Heart left ventricle (tissue), 16 donors: ENCODE data around the gene SEC14L5. TPM values are rescaled to one million over a fixed set of nuclear protein-coding genes. Genes with fewer than 3 reads are reported as not detected.
A peak's percentile ranks its signal among the peaks of the same experiment; 100 is the strongest.

Source experiments
- ATAC-seq, 4 donors: fragments of 200-7000 bp; cut with Tn5 transposase; one replicate each; pipeline ENCODE4 v1.9.1; 2020 to 2022; ENCODE audit warnings: moderate library complexity in 4 of 4, mild to moderate bottlenecking in 3 of 4, moderate number of reproducible peaks in 1 of 4
- DNase-seq, 5 donors: peaks; one replicate each; pipeline ENCODE4 v3.0.0-alpha.2; 2020
- H3K27ac ChIP-seq, 12 donors: fragments of 200-600 bp; sonication (generic) in 4 of 12; one replicate each; pipeline versions ENCODE4 v1.5.0 to v1.8.0; 2016 to 2022; ENCODE audit warnings: mild to moderate bottlenecking in 2 of 12
- H3K27me3 ChIP-seq, 9 donors: fragments of 200-600 bp; sonication (generic) in 2 of 9; one replicate each; pipeline versions ENCODE4 v1.5.1 to v1.8.0; 2016 to 2022; ENCODE audit warnings: mild to moderate bottlenecking in 3 of 9
- H3K36me3 ChIP-seq, 9 donors: fragments of 200-600 bp; sonication (generic) in 2 of 9; one replicate each; pipeline versions ENCODE4 v1.5.0 to v1.8.0; 2018 to 2022; ENCODE audit warnings: mild to moderate bottlenecking in 2 of 9
- H3K4me1 ChIP-seq, 12 donors: fragments of 200-600 bp; sonication (generic) in 4 of 12; one replicate each; pipeline versions ENCODE4 v1.5.0 to v1.8.0; 2016 to 2022; ENCODE audit warnings: mild to moderate bottlenecking in 3 of 12
- H3K4me3 ChIP-seq, 12 donors: fragments of 200-600 bp; sonication (generic) in 4 of 12; one replicate each; pipeline versions ENCODE4 v1.5.0 to v1.8.0; 2017 to 2022; ENCODE audit warnings: mild to moderate bottlenecking in 9 of 12, moderate library complexity in 4 of 12
- H3K9me3 ChIP-seq, 12 donors: fragments of 200-600 bp; sonication (generic) in 4 of 12; one replicate each; pipeline versions ENCODE4 v1.5.0 to v1.8.0; 2016 to 2022; ENCODE audit warnings: mild to moderate bottlenecking in 1 of 12
- POLR2A ChIP-seq, 2 donors: fragments of 450-650 bp; IDR thresholded peaks; one replicate each; pipeline ENCODE4 v1.6.1; 2017; ENCODE audit warnings: antibody characterized with exemption in 2 of 2, mild to moderate bottlenecking in 2 of 2, moderate library complexity in 2 of 2
- WGBS, 4 donors: extraction: QIAGEN DNeasy Blood & Tissue Kit in 2 of 4; methylation state at CpG; one replicate each; pipeline versions ENCODE4 v1.1.5 to v1.1.7; 2013 to 2018; 5-methylcytosine and 5-hydroxymethylcytosine counted together
- intact Hi-C, 10 donors: fragments of 100-400 bp; cut with DNase I; formaldehyde crosslinking; loops; one replicate each; pipeline versions ENCODE4 v1.11.1 to v1.14.2; 2022
- polyA plus RNA-seq, 2 donors: library from polyadenylated mRNA; stranded (reverse); fragments of 200-250 nt; gene quantifications; one replicate each; pipeline ENCODE4 v1.2.3, GENCODE V29; 2013
- total RNA-seq, 9 donors: library from RNA; depleted of rRNA in 2 of 9; stranded (reverse); fragments of >200 nt in 2 of 9; fragmentation: NEBNext Ultra II Directional in 3 of 9; extraction: Animal tissue kit (Norgen Biotek cat#: 25700) in 3 of 9; gene quantifications; one replicate each; pipeline versions ENCODE4 v1.1.0 to v1.2.4, GENCODE V29; 2016 to 2023
- TF ChIP-seq, protein P1 (sequence below), 12 donors: fragments of 200-600 bp; sonication (generic) in 4 of 12; IDR thresholded peaks; one replicate each; pipeline versions ENCODE4 v1.5.0 to v1.8.0; 2018 to 2022; ENCODE audit warnings: antibody characterized with exemption in 12 of 12, mild to moderate bottlenecking in 5 of 12
- donor health status: ischemic (EF 13 %, LVEDD 7.1; RV severe dilation, severe dysfunction).
- donor health status: healthy with polysubstance abuse.
- donor health status: DM: no; HTN: yes; CAD: no.
- donor health status: DM: no; HTN: no; CAD: no.
- donor health status: ischemic (EF 25% LVEDD 6.9; RV normal size, moderate dysfunction).
- donor health status: ischemic (EF 25% LVEDD 5.7; RV mildly dilated, moderate dysfunction).
- donor health status: healthy.
- donor health status: DM: yes; HTN: yes; CAD: no.
- donor health status: ischemic (EF 35%, LVEDD 5.7; RV mildly dilated, moderate dysfunction).
- donor health status: nonischemic (EF 11% LVEDD 7.7; RV severe dilation, severe dysfunction).
- donor health status: DM: yes; HTN: yes; CAD: no.
- donor health status: PGD.
- donor health status: ischemic (EF 29% LVEDD 5.4; RV normal size, mild dysfunction).
- donor health status: nonischemic (EF 23%, LVEDD 6.1; RV moderate dilation, normal function).

The SEC14L5 gene
- total and polyA plus RNA-seq, 11 donors = 0.11 to 25.4 (median 5.7) TPM

DNA sequence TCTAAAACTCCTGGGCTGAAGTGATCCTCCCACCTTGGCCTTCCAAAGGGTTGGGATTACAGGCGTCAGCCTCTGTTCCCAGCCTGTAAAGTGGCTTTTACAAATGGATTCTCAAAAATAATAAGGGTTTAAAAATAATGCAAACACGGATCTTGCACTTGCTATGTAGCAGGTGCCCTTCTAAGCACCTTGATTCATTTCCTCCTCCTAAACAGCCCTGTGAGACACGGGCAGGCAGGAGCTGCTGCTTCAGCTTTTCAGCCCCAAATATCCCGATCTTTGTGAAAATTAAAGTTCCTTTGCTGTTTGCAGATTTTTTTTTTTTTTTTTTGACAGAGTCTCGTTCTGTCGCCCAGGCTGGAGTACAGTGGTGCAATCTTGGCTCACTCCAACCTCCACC lies 43.9 kb downstream of the SEC14L5 start:
- TF ChIP-seq POLR2A (IDR thresholded peaks at IDR 0.05) = no peak
- TF ChIP-seq, protein P1, sequence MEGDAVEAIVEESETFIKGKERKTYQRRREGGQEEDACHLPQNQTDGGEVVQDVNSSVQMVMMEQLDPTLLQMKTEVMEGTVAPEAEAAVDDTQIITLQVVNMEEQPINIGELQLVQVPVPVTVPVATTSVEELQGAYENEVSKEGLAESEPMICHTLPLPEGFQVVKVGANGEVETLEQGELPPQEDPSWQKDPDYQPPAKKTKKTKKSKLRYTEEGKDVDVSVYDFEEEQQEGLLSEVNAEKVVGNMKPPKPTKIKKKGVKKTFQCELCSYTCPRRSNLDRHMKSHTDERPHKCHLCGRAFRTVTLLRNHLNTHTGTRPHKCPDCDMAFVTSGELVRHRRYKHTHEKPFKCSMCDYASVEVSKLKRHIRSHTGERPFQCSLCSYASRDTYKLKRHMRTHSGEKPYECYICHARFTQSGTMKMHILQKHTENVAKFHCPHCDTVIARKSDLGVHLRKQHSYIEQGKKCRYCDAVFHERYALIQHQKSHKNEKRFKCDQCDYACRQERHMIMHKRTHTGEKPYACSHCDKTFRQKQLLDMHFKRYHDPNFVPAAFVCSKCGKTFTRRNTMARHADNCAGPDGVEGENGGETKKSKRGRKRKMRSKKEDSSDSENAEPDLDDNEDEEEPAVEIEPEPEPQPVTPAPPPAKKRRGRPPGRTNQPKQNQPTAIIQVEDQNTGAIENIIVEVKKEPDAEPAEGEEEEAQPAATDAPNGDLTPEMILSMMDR (IDR thresholded peaks at IDR 0.05) = no peak
- Histone ChIP-seq H3K4me1 (peaks cover 0 to 16% (median 0%) of the 10 kb centered on the region in 12 donors), H3K36me3 (no peaks in the 10 kb centered on the region), H3K9me3 (no peaks in the 10 kb centered on the region), H3K27ac (peak overlapping the region in 3 of 12 donors; percentile 78 to 88 (median 85)), H3K27me3 (no peaks in the 10 kb centered on the region), H3K4me3 (no peak overlapping the region)
- intact Hi-C loops = no loop called here
- ATAC-seq = no peak
- peak in 1 of 5 donors; percentile 1 for DNase-seq
- WGBS, 4 donors = 61 to 67% (median 63%) methylated on average over 6 of the region's 6 CpGs

DNA sequence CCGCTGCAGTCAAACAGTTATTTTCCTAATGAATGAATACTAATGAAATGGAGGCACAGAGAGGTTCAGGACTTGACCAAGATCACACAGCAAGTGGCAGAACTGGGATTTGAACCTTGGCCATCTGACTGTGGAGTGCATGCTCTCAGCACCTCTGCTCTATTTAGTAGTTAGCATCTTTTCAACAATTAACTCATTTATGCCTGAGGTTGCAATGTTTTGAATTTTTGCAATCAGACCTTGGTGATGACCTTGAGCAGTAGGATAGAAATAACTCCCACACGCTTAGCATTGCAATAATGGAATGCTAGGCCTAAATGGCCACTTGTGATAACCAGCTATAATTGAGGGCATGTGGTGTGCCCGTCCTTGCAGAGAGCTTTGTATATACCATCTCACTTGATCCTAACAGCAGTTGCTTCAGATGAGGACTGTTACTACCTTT lies 44.6 kb downstream of the SEC14L5 start:
- H3K9me3 ChIP-seq = no peaks in the 10 kb centered on the region
- H3K27me3 ChIP-seq = no peaks in the 10 kb centered on the region
- TF ChIP-seq, protein P1 (IDR thresholded peaks at IDR 0.05) = no peak
- TF ChIP-seq POLR2A (IDR thresholded peaks at IDR 0.05) = no peak
- ATAC-seq (peak; percentile 43 to 86 (median 64)), DNase-seq (peak in 1 of 5 donors; percentile 33)
- no peaks in the 10 kb centered on the region for H3K36me3 ChIP-seq
- WGBS, 4 donors = 52 to 59% (median 55%) methylated on average over 3 of the region's 3 CpGs
- H3K4me3 ChIP-seq = peak overlapping the region in 5 of 12 donors; percentile 14 to 49 (median 38)
- intact Hi-C loops = no loop called here
- H3K27ac ChIP-seq = peak overlapping the region in 8 of 12 donors; percentile 32 to 88 (median 66)
- H3K4me1 ChIP-seq = peaks cover 0 to 16% (median 0%) of the 10 kb centered on the region in 12 donors

DNA sequence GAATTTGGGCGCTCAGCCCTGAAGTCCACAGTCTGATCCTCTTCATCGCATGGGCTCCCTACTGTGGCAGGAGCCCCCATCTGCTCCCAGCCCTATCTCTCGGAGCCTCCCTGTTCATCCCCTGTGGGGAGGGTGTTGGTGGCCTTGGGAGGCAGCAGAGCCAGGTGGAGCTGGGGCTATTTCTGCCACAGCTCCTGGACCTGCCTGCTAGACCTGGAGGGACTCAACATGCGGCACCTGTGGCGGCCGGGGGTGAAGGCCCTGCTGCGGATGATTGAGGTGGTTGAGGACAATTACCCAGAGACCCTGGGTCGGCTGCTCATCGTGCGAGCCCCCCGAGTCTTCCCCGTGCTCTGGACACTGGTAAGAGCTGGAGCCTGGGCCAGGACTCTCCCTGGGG lies 45.1 kb downstream of the SEC14L5 start:
- WGBS, 4 donors = 51 to 58% (median 55%) methylated on average over 8 to 12 of the region's 12 CpGs
- intact Hi-C loops = no loop called here
- no peak for TF ChIP-seq POLR2A (IDR thresholded peaks at IDR 0.05)
- TF ChIP-seq, protein P1 (IDR thresholded peaks at IDR 0.05) = no peak
- Histone ChIP-seq H3K4me1 (peaks cover 0 to 16% (median 0%) of the 10 kb centered on the region in 12 donors), H3K9me3 (no peaks in the 10 kb centered on the region), H3K4me3 (peak overlapping the region in 8 of 12 donors; percentile 2 to 49 (median 33)), H3K36me3 (peaks cover 0 to 2% (median 0%) of the 10 kb centered on the region in 9 donors), H3K27me3 (no peaks in the 10 kb centered on the region), H3K27ac (peak overlapping the region in 10 of 12 donors; percentile 28 to 88 (median 64))
- DNase-seq (peak in 2 of 5 donors; percentile 27 to 39), ATAC-seq (peak; percentile 23 to 47 (median 31))

DNA sequence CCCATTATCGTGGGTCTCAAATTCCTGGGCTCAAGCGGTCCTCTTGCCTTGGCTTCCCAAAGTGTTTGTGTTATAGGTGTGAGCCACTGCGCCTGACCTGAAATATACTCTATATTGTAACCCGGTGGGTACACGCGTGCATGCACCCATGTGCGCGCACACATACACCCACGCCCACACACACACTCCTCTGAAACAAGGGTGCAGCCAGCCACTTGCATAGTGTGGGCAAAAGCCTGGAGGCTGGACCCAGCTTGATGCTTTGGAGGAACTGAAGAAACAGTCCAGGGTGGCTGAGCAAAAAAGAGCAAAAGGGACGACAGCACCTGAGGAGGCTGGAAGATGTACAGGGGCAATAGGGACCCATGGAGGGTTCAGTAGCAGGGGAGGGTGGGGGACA lies 45.7 kb downstream of the SEC14L5 start:
- Histone ChIP-seq H3K36me3 (peaks cover 0 to 8% (median 0%) of the 10 kb centered on the region in 9 donors), H3K4me1 (peaks cover 0 to 16% (median 0%) of the 10 kb centered on the region in 12 donors), H3K27me3 (no peaks in the 10 kb centered on the region), H3K4me3 (peak overlapping the region in 8 of 12 donors; percentile 2 to 49 (median 33)), H3K9me3 (no peaks in the 10 kb centered on the region), H3K27ac (peak overlapping the region in 5 of 12 donors; percentile 59 to 88 (median 78))
- peak in 2 of 5 donors; percentile 4 to 10 for DNase-seq
- intact Hi-C loops = no loop called here
- ATAC-seq = peak in 3 of 4 donors; percentile 9 to 53 (median 21)
- 48 to 65% (median 60%) methylated on average over 10 of the region's 10 CpGs for WGBS, 4 donors
- TF ChIP-seq POLR2A (IDR thresholded peaks at IDR 0.05) = no peak
- TF ChIP-seq, protein P1 (IDR thresholded peaks at IDR 0.05) = no peak
